GM13977 (cell line): ENCODE results near the gene TET2.

Experiments used
- DNase-seq: peaks from one replicate; pipeline ENCODE4 v3.0.0; 2012; ENCODE audit warnings: low spot score
- CTCF ChIP-seq: IDR thresholded peaks from 2 replicates; pipeline ENCODE4 v1.5.1; 2012; ENCODE audit warnings: mild to moderate bottlenecking, control low read depth; ENCODE audit not compliant: insufficient read depth; ENCODE audit errors: extremely low read depth, missing control alignments
- in situ Hi-C: fragments of 300-500 bp; cut with MboI; formaldehyde crosslinking; loops from one replicate; pipeline ENCODE4 v1.12.0; 2022; ENCODE audit warnings: low sequenced_read_pairs, low pct_unique_long_range_greater_than_20kb, mixed read lengths, inconsistent platforms; ENCODE audit not compliant: unreplicated experiment

Gene TET2

GRCh38 chr4:105318486-105318885 is 171.8 kb downstream of the TET2 start:
- DNase-seq: no peak
- in situ Hi-C loops: no loop called here
- TF ChIP-seq CTCF: no peak

GRCh38 chr4:105327222-105327621 is 180.5 kb downstream of the TET2 start:
- in situ Hi-C loops: no loop called here
- DNase-seq: no peak
- no peak for TF ChIP-seq CTCF

GRCh38 chr4:105327956-105328355 is 181.3 kb downstream of the TET2 start:
- no peak for TF ChIP-seq CTCF
- in situ Hi-C loops: no loop called here

GRCh38 chr4:105329081-105329480 is 182.4 kb downstream of the TET2 start:
- in situ Hi-C loops: no loop called here
- no peak for DNase-seq
- no peak for TF ChIP-seq CTCF

More at GRCh38 chr4:105327956-105328355, 181.3 kb downstream of the TET2 start:
- DNase-seq: no peak
